Esophagus squamous epithelium (tissue), 4 donors: ENCODE measurements around the gene PARP12.

ENCODE experiments used
- POLR2A ChIP-seq, 4 donors: fragments of 450-650 bp; IDR thresholded peaks; one replicate each; pipeline ENCODE4 v1.6.1; 2017; ENCODE audit warnings: antibody characterized with exemption in 4 of 4, mild to moderate bottlenecking in 4 of 4, moderate library complexity in 3 of 4
- TF ChIP-seq, protein P1 (sequence below), 6 experiments: fragments of 450-650 bp in 4 of 6; fragments of 200-600 bp in 2 of 6; sonication (generic) in 2 of 6; IDR thresholded peaks; one replicate each; pipeline ENCODE4 v1.5.1; 2016 to 2019; ENCODE audit warnings: antibody characterized with exemption in 6 of 6, mild to moderate bottlenecking in 4 of 6, moderate library complexity in 4 of 6

DNA sequence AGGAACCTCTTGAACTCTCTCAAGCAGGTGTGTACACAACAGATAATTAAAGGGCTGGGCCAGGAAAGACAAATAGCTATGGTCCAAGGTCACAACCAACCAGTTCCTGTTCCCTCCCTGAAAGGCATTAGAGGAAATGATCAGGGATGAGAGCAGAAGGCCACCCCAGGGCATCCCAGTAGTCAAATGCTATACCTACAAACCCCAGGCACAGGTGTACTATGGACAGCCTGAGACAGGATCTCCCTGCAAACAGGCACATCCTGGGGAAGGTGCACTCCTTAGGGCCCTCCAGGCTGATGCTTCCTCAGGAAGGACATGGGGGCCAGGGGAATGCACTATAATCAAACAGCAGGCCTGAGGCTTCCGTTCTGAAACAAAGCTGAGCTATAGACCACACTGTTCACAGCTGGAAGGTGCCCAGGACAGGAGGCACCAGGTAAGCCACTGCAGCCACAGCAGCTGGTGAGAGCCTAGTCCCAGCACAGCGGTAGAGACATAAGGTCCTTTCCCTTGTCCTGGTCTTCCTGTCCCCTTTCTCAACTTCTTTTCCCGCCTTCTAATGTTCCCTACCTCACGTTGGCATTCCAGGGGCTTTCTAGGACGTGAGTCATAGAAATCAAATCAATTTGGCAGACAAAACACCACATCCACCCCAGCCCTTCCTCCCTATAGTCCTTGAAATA lies 13.3 kb downstream of the PARP12 start:
- TF ChIP-seq POLR2A (IDR thresholded peaks at IDR 0.05) = no peak
- TF ChIP-seq, protein P1, sequence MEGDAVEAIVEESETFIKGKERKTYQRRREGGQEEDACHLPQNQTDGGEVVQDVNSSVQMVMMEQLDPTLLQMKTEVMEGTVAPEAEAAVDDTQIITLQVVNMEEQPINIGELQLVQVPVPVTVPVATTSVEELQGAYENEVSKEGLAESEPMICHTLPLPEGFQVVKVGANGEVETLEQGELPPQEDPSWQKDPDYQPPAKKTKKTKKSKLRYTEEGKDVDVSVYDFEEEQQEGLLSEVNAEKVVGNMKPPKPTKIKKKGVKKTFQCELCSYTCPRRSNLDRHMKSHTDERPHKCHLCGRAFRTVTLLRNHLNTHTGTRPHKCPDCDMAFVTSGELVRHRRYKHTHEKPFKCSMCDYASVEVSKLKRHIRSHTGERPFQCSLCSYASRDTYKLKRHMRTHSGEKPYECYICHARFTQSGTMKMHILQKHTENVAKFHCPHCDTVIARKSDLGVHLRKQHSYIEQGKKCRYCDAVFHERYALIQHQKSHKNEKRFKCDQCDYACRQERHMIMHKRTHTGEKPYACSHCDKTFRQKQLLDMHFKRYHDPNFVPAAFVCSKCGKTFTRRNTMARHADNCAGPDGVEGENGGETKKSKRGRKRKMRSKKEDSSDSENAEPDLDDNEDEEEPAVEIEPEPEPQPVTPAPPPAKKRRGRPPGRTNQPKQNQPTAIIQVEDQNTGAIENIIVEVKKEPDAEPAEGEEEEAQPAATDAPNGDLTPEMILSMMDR (IDR thresholded peaks at IDR 0.05) = no peak
